Body of pancreas (tissue), 4 donors: ENCODE results near the gene STXBP3.
A peak's percentile ranks its signal among the peaks of the same experiment; 100 is the strongest.

ENCODE experiments used
- CTCF ChIP-seq, 7 experiments: fragments of 450-650 bp in 4 of 7; fragments of 200-600 bp in 3 of 7; sonication (generic) in 3 of 7; IDR thresholded peaks; one replicate each; pipeline ENCODE4 v1.5.1; 2016 to 2019; ENCODE audit warnings: antibody characterized with exemption in 7 of 7
- POLR2A ChIP-seq, 3 donors: fragments of 450-650 bp; IDR thresholded peaks; one replicate each; pipeline ENCODE4 v1.6.1; 2016; ENCODE audit warnings: antibody characterized with exemption in 3 of 3, mild to moderate bottlenecking in 2 of 3

GRCh38 chr1:108708691-108709660, 37.5 kb upstream of the STXBP3 start:
- peak in 2 of 7 experiments; percentile 13 to 18 for TF ChIP-seq CTCF (IDR thresholded peaks at IDR 0.05)
- TF ChIP-seq POLR2A (IDR thresholded peaks at IDR 0.05) = no peak
